HepG2 (cell line): Measurements from ENCODE around the gene CD72. TPM values are rescaled to one million over a fixed set of nuclear protein-coding genes. Genes with fewer than 3 reads are reported as not detected.

Experiments used
- ATAC-seq: fragments of 200-7000 bp; cut with Tn5 transposase; 3 replicates; pipeline ENCODE4 v1.9.1; 2020; ENCODE audit warnings: mild to moderate bottlenecking, moderate library complexity
- BruUV-seq: library from RNA; stranded (reverse); fragments of 400-500 nt; replicated peaks from 2 replicates; lab custom pipeline; 2021; lab: Mats Ljungman, UMichigan
- CTCF ChIA-PET: fragments of 300-600 bp; formaldehyde crosslinking; extraction: SDS; loops from one replicate; lab custom pipeline; 2021; ENCODE audit warnings: low total read pairs, inconsistent platforms, low intra/inter-chr PET ratio; lab: Yijun Ruan, JAX
- POLR2A ChIA-PET: fragments of 350-600 bp; sonication (Branson Sonifier 250); formaldehyde crosslinking; loops from one replicate; lab custom pipeline; 2020; ENCODE audit warnings: antibody characterized with exemption, inconsistent platforms; lab: Yijun Ruan, JAX
- DNase-seq: peaks from one replicate; pipeline ENCODE4 v3.0.0-alpha.2; 2015; ENCODE audit warnings: low spot score
- FAIRE-seq: peaks from 3 replicates; lab custom pipeline; 2011; peaks lifted over from hg19 to GRCh38; lab: Jason Lieb, UNC
- H2AFZ ChIP-seq: one replicate; pipeline ENCODE4 v1.6.1; 2011; ENCODE audit warnings: low read length, inconsistent platforms
- H3K27ac ChIP-seq: fragments of 300-600 bp; 3 replicates; pipeline ENCODE4 v1.8.0; 2011; ENCODE audit warnings: mixed run types, mild to moderate bottlenecking, mixed read lengths, low read length, inconsistent platforms; ENCODE audit not compliant: insufficient read depth; ENCODE audit errors: extremely low read length
- H3K27me3 ChIP-seq, 2 experiments: fragments of 200-600 bp in 1 of 2; 2 replicates in 1 of 2; 3 replicates in 1 of 2; pipeline versions ENCODE4 v1.6.0 to v1.8.0; 2011; ENCODE audit warnings: low read length in 2 of 2, mild to moderate bottlenecking in 2 of 2, moderate library complexity in 2 of 2, inconsistent platforms in 1 of 2; ENCODE audit not compliant: insufficient read depth in 2 of 2, control insufficient read depth in 1 of 2
- H3K36me3 ChIP-seq, 2 experiments: fragments of 200-600 bp in 1 of 2; replicated peaks in 1 of 2; 2 replicates in 1 of 2; 3 replicates in 1 of 2; pipeline versions ENCODE4 v1.5.1 to v1.8.0; 2011; ENCODE audit warnings: low read length in 2 of 2, inconsistent platforms in 1 of 2; ENCODE audit not compliant: insufficient read depth in 2 of 2, control insufficient read depth in 1 of 2
- H3K4me1 ChIP-seq: 2 replicates; pipeline ENCODE4 v1.5.1; 2012; ENCODE audit warnings: low read length, inconsistent platforms; ENCODE audit not compliant: insufficient read depth
- H3K4me2 ChIP-seq: 2 replicates; pipeline ENCODE4 v1.6.0; 2011; ENCODE audit warnings: low read depth, low read length, inconsistent platforms
- H3K4me3 ChIP-seq, 3 experiments: fragments of 200-600 bp in 1 of 3; sonication (generic), shearing (Covaris generic) in 1 of 3; replicated peaks in 1 of 3; 2 replicates each; pipeline ENCODE4 v1.5.1; 2011 to 2016; ENCODE audit warnings: low read length in 3 of 3, inconsistent platforms in 2 of 3, low read depth in 2 of 3, mild to moderate bottlenecking in 2 of 3, control low read depth in 1 of 3, mixed read lengths in 1 of 3; ENCODE audit not compliant: insufficient read depth in 1 of 3
- H3K79me2 ChIP-seq: one replicate; pipeline ENCODE4 v1.6.1; 2011; ENCODE audit warnings: low read length, inconsistent platforms; ENCODE audit not compliant: insufficient read depth
- H3K9ac ChIP-seq: 2 replicates; pipeline ENCODE4 v1.6.0; 2011; ENCODE audit warnings: mild to moderate bottlenecking, low read depth, low read length, inconsistent platforms; ENCODE audit not compliant: insufficient read depth
- H3K9me3 ChIP-seq: 2 replicates; pipeline ENCODE4 v1.5.1; 2012; ENCODE audit warnings: mild to moderate bottlenecking, low read length
- H4K20me1 ChIP-seq: 2 replicates; pipeline ENCODE4 v1.6.0; 2011; ENCODE audit warnings: inconsistent platforms, mild to moderate bottlenecking, low read length, moderate library complexity; ENCODE audit not compliant: insufficient read depth
- MAZ ChIP-seq, 2 experiments: sonication (generic) in 1 of 2; formaldehyde crosslinking in 1 of 2; IDR thresholded peaks; 2 replicates each; pipeline versions ENCODE4 v1.5.0 to v1.6.1; 2012 to 2020; ENCODE audit warnings: low read depth in 2 of 2, mild to moderate bottlenecking in 2 of 2, borderline replicate concordance in 1 of 2, improper control_type of control experiment in 1 of 2, low read length in 1 of 2, missing genetic modification reagents in 1 of 2, moderate library complexity in 1 of 2
- NFKB2 ChIP-seq: sonication (generic); formaldehyde crosslinking; IDR thresholded peaks from 2 replicates; pipeline ENCODE4 v1.4.0; 2020; ENCODE audit warnings: missing genetic modification reagents, borderline replicate concordance
- TAF1 ChIP-seq: sonication (generic); formaldehyde crosslinking; IDR thresholded peaks from 2 replicates; pipeline ENCODE4 v1.4.0; 2020; ENCODE audit warnings: missing genetic modification reagents
- TEAD3 ChIP-seq: optimal IDR thresholded peaks from 2 replicates; pipeline ENCODE3; 2016; ENCODE audit warnings: borderline replicate concordance
- YY1 ChIP-seq: IDR thresholded peaks from 2 replicates; pipeline ENCODE4 v1.6.1; 2011; ENCODE audit warnings: low read length, low read depth, moderate library complexity, mild to moderate bottlenecking; ENCODE audit not compliant: insufficient read depth, insufficient replicate concordance
- ZNF143 ChIP-seq: sonication (generic); formaldehyde crosslinking; IDR thresholded peaks from 2 replicates; pipeline ENCODE4 v1.4.0; 2020; ENCODE audit warnings: missing genetic modification reagents
- ZNF552 ChIP-seq: sonication (generic); formaldehyde crosslinking; IDR thresholded peaks from 2 replicates; pipeline ENCODE4 v1.9.0; 2022; ENCODE audit warnings: missing genetic modification reagents, mild to moderate bottlenecking, borderline replicate concordance
- ZNF703 ChIP-seq: sonication (generic); formaldehyde crosslinking; IDR thresholded peaks from 2 replicates; pipeline ENCODE4 v1.5.1; 2020; ENCODE audit warnings: missing genetic modification reagents, mild to moderate bottlenecking, moderate library complexity, borderline replicate concordance
- ZNF792 ChIP-seq: IDR thresholded peaks from 2 replicates; pipeline ENCODE4 v1.6.1; 2016
- WGBS: methylation state at CpG from one replicate; pipeline ENCODE4 v1.1.6; 2017; ENCODE audit warnings: low lambda C conversion rate; 5-methylcytosine and 5-hydroxymethylcytosine counted together
- in situ Hi-C: cut with HindIII; loops from 2 replicates; pipeline ENCODE4 v1.10.0; 2017; ENCODE audit warnings: low pct_unique_long_range_greater_than_20kb; ENCODE audit not compliant: extremely low pct_ligation_motif_present
- intact Hi-C: fragments of 100-400 bp; cut with micrococcal nuclease; formaldehyde crosslinking; loops from one replicate; pipeline ENCODE4 v1.10.0; 2022; ENCODE audit not compliant: unreplicated experiment
- polyA plus RNA-seq, 8 experiments: library from polyadenylated mRNA; depleted of rRNA in 3 of 8; stranded (reverse) in 7 of 8; unstranded in 1 of 8; fragments of >200 nt; fragmentation: Illumina TruSeq in 4 of 8; extraction: Trizol in 4 of 8; gene quantifications; 2 replicates each; pipeline versions ENCODE4 v1.2.1 to v1.2.3, GENCODE V29; 2011 to 2016; ENCODE audit warnings: low read depth in 4 of 8, missing spikeins in 1 of 8, mixed read lengths in 1 of 8; ENCODE audit not compliant: insufficient read depth in 1 of 8
- total RNA-seq, 5 experiments: library from RNA; depleted of rRNA; stranded (reverse); fragments of >200 nt; fragmentation: Illumina TruSeq; extraction: Trizol; gene quantifications; 2 replicates each; pipeline ENCODE4 v1.2.3, GENCODE V29; 2016; ENCODE audit warnings: low read depth in 1 of 5
- TF ChIP-seq, protein P1 (sequence below): sonication (generic); formaldehyde crosslinking; IDR thresholded peaks from 2 replicates; pipeline ENCODE4 v1.9.0; 2022; ENCODE audit warnings: missing genetic modification reagents, mild to moderate bottlenecking, borderline replicate concordance
- TF ChIP-seq, protein P2 (sequence below): conservative IDR thresholded peaks from 2 replicates; pipeline ENCODE4 v1.6.1; 2018; ENCODE audit warnings: missing genetic modification reagents

CD72 gene
- total and polyA plus RNA-seq, 2 of the 13 experiments (the other 11 are each of a cell fraction or from before 2014, with no cell fraction given): 0.18 to 1.1 TPM

DNA sequence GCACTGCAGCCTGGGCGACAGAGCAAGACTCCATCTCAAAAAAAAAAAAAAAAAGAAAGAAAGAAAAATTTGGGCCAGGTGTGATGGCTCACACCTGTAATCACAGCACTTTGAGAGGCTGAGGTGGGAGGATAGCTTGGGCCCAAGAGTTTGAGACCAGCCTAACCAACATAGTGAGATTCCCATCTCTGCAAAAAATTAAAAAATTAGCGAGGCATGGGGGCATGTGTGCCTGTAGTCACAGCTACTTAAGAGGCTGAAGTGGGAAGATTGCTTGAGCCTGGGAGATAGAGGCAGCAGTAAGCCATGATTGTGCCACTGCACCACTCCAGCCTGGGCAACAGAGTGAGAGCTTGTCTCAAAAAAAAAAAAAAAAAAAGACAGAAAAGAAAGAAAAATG lies 35.4 kb upstream of the CD72 start:
- Histone ChIP-seq H3K79me2 (no peaks in the 10 kb centered on the region), H4K20me1 (no peaks in the 10 kb centered on the region), H3K4me2 (no peak overlapping the region), H3K27ac (no peak overlapping the region), H3K36me3 (no peaks in the 10 kb centered on the region), H3K4me3 (no peak overlapping the region), H3K9ac (no peak overlapping the region), H3K27me3 (peaks cover 2 to 12% of the 10 kb centered on the region in 2 experiments; a peak in 4 of 5 replicates), H2AFZ (no peak overlapping the region), H3K4me1 (peaks cover 74% of the 10 kb centered on the region), H3K9me3 (no peaks in the 10 kb centered on the region)
- ATAC-seq (no peak), FAIRE-seq (no peak), DNase-seq (no peak)
- BruUV-seq: no TSS peak
- 39% methylated on average over 2 of the region's 2 CpGs for WGBS
- in situ Hi-C loops (loop anchor here (10.0 kb wide), 1 partner anchor 539 kb away; the partner anchor contains the start of gene ATOSB), intact Hi-C loops (no loop called here)
- CTCF ChIA-PET: no interaction called here
- POLR2A ChIA-PET: interaction anchor here (6.1 kb wide), 1 partner anchor 6 kb away, joined by 41 read pairs; no protein-coding TSS in a partner anchor
- TF ChIP-seq TAF1 (CRISPR knock-in tag): no peak
- TF ChIP-seq TEAD3 (CRISPR knock-in tag): no peak
- TF ChIP-seq NFKB2 (CRISPR knock-in tag): no peak
- TF ChIP-seq ZNF143 (CRISPR knock-in tag): no peak
- TF ChIP-seq, protein P1, sequence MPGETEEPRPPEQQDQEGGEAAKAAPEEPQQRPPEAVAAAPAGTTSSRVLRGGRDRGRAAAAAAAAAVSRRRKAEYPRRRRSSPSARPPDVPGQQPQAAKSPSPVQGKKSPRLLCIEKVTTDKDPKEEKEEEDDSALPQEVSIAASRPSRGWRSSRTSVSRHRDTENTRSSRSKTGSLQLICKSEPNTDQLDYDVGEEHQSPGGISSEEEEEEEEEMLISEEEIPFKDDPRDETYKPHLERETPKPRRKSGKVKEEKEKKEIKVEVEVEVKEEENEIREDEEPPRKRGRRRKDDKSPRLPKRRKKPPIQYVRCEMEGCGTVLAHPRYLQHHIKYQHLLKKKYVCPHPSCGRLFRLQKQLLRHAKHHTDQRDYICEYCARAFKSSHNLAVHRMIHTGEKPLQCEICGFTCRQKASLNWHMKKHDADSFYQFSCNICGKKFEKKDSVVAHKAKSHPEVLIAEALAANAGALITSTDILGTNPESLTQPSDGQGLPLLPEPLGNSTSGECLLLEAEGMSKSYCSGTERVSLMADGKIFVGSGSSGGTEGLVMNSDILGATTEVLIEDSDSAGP (CRISPR knock-in tag): no peak
- TF ChIP-seq ZNF552: no peak
- TF ChIP-seq ZNF792 (CRISPR knock-in tag): no peak
- no peak for TF ChIP-seq MAZ (IDR thresholded peaks at IDR 0.05; ENCODE audit: borderline replicate concordance, low read depth, low read length)
- TF ChIP-seq MAZ (CRISPR knock-in tag; IDR thresholded peaks at IDR 0.05; ENCODE audit: low read depth): no peak
- TF ChIP-seq, protein P2, sequence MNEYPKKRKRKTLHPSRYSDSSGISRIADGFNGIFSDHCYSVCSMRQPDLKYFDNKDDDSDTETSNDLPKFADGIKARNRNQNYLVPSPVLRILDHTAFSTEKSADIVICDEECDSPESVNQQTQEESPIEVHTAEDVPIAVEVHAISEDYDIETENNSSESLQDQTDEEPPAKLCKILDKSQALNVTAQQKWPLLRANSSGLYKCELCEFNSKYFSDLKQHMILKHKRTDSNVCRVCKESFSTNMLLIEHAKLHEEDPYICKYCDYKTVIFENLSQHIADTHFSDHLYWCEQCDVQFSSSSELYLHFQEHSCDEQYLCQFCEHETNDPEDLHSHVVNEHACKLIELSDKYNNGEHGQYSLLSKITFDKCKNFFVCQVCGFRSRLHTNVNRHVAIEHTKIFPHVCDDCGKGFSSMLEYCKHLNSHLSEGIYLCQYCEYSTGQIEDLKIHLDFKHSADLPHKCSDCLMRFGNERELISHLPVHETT (CRISPR knock-in tag): no peak
- no peak for TF ChIP-seq ZNF703 (CRISPR knock-in tag)
- TF ChIP-seq YY1: no peak
